ENCODE data around the gene ZNF716. TPM values are rescaled to one million over a fixed set of nuclear protein-coding genes. Genes with fewer than 3 reads are reported as not detected.
"Not testable (repeated sequence)": the region's sequence is repeated elsewhere in the genome, so short reads cannot be mapped to it uniquely, and the experiment has no call there.

The ZNF716 gene
- not detected for total RNA-seq (ENCODE audit: unreplicated experiment)
- long read RNA-seq = 0 reads

DNA sequence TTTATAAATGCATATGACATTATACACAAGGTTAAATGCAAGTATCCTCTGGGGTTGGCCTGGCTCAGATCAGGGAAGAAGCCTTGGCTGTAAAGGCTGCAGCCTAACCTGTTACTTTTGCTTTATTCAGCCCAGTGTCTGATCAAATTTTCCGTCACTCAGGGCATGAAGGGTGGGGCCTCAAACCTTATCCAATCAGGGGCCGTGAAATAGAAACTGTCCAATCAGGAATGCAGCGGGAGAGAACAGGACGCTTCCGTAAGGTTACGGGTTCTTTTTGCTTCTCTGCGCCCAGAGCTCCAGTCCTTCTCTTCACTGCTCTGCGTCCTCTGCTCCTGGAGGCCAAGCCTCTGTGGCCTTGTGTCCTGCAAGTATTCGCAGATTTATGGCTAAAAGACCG lies at the start of gene ZNF716:
ZNF716 (plus strand) TSS at position 274 of the 400 bp plus-strand sequence; CDS start at position 386, 112 bp downstream.
- TF ChIP-seq, protein P1, sequence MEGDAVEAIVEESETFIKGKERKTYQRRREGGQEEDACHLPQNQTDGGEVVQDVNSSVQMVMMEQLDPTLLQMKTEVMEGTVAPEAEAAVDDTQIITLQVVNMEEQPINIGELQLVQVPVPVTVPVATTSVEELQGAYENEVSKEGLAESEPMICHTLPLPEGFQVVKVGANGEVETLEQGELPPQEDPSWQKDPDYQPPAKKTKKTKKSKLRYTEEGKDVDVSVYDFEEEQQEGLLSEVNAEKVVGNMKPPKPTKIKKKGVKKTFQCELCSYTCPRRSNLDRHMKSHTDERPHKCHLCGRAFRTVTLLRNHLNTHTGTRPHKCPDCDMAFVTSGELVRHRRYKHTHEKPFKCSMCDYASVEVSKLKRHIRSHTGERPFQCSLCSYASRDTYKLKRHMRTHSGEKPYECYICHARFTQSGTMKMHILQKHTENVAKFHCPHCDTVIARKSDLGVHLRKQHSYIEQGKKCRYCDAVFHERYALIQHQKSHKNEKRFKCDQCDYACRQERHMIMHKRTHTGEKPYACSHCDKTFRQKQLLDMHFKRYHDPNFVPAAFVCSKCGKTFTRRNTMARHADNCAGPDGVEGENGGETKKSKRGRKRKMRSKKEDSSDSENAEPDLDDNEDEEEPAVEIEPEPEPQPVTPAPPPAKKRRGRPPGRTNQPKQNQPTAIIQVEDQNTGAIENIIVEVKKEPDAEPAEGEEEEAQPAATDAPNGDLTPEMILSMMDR (IDR thresholded peaks at IDR 0.05; ENCODE audit: unreplicated experiment) = no peak
- no peak within 1 kb of the TSS for H3K4me3 Mint-ChIP-seq (ENCODE audit: unreplicated experiment)
- H3K27me3 Mint-ChIP-seq (ENCODE audit: unreplicated experiment) = peaks cover 2% of the 10 kb centered on the region
- H3K4me1 Mint-ChIP-seq (ENCODE audit: unreplicated experiment) = no peaks in the 10 kb centered on the region
- H3K36me3 Mint-ChIP-seq (ENCODE audit: low read depth, unreplicated experiment) = peaks cover 4% of the 10 kb centered on the region
- H3K9me3 Mint-ChIP-seq (ENCODE audit: unreplicated experiment) = peaks cover 30% of the 10 kb centered on the region
- no peak within 1 kb of the TSS for H3K27ac Mint-ChIP-seq (ENCODE audit: unreplicated experiment)
- DNase-seq (ENCODE audit: low spot score) = no peak

DNA sequence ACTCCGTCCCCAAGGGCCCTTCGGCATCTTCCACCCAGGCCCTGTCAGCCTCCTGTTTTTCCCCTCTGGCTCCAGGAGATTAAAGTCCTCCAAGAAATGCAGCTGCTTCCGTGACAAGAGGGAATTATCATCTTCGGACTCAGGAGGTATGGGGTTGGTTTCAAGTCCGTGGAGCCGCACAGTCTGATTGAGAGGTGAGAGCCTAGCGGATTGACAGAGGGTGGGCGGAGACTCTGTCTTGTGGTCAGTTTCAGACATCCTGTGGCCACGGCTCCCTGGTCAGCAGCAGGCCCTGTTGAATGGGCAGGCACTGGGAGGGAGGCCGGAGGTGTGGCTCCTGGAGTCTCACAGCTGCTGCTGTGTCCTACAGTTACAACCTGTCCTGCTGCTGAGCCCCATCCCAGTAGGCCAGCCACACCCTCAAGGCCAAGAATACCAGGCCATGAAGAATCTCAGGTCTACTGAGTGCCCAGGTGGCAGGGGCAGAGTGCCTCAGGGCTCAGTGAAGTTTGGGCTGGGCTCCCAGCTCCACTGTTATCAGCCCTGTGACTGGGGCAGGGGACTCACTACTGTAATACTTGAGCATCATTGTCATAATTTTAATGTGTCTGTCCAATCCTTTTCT lies 49.3 kb upstream of the ZNF716 start:
- Mint-ChIP-seq H3K4me1 (ENCODE audit: unreplicated experiment) (no peaks in the 10 kb centered on the region), H3K9me3 (ENCODE audit: unreplicated experiment) (peaks cover 31% of the 10 kb centered on the region), H3K4me3 (ENCODE audit: unreplicated experiment) (no peak overlapping the region), H3K27me3 (ENCODE audit: unreplicated experiment) (peaks cover 12% of the 10 kb centered on the region), H3K36me3 (ENCODE audit: low read depth, unreplicated experiment) (peaks cover 11% of the 10 kb centered on the region), H3K27ac (ENCODE audit: unreplicated experiment) (no peak overlapping the region)
- DNase-seq (ENCODE audit: low spot score) = no peak
- TF ChIP-seq, protein P1 (IDR thresholded peaks at IDR 0.05; ENCODE audit: unreplicated experiment) = no peak

DNA sequence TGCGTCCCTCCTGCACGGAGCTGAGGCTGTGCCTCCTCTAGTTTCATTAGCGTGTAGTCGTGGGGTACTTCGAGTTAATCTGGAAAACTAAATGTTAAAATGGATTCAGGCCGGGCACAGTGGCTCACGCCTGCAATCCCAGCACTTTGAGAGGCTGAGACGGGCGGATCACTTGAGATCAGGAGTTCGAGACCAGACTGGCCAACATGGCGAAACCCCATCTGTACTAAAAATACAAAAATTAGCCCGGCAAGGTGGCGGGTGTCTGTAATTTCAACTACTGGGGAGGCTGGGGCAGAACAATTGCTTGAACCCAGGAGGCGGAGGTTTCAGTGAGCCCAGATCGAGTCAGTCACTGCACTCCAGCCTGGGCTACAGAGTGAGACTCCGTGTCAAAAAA lies 46.9 kb upstream of the ZNF716 start:
- H3K36me3 Mint-ChIP-seq (ENCODE audit: low read depth, unreplicated experiment) = peaks cover 13% of the 10 kb centered on the region
- H3K27ac Mint-ChIP-seq (ENCODE audit: unreplicated experiment); H3K4me1 Mint-ChIP-seq (ENCODE audit: unreplicated experiment); DNase-seq (ENCODE audit: low spot score); H3K4me3 Mint-ChIP-seq (ENCODE audit: unreplicated experiment): not testable (repeated sequence)
- peaks cover 38% of the 10 kb centered on the region for H3K9me3 Mint-ChIP-seq (ENCODE audit: unreplicated experiment)
- peaks cover 10% of the 10 kb centered on the region for H3K27me3 Mint-ChIP-seq (ENCODE audit: unreplicated experiment)

DNA sequence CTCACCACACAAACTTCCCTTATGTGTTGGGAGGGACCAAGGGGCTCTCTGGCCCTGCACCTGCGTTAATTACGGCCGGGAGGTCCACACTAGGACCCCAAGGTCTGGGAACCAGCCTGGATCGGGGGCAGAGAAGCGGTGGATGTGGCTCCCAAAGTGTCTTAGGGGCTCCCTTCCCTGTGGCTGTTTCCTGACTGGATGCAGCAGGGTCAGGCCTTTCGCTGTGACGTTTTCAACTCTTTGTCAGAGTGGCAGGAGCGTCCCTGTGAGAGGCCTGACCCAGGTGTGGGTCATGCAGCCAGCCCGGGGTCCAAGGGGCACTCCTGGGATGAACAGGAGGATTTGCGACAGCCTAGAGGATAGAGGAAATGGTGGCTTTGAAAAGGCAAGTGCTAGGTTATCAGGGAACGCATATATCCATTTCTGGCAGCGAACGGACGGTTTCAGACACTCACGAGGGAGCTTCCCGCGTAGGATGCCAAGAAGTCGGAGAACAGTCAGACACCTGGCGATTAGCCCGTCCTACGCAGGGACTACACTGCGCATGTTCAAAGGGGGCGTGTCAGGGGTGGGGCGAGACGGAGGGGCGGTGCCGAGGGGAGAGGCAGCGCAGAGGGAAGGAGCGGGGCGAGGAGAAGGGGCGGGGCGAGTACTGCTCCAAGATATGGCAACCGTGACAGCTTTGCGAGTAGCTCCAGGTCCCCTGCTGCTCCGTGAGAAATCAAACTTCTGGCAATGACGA lies 46.2 kb upstream of the ZNF716 start:
- DNase-seq (ENCODE audit: low spot score) = no peak
- H3K4me3 Mint-ChIP-seq (ENCODE audit: unreplicated experiment) = no peak overlapping the region
- TF ChIP-seq, protein P1 (IDR thresholded peaks at IDR 0.05; ENCODE audit: unreplicated experiment) = no peak
- H3K4me1 Mint-ChIP-seq (ENCODE audit: unreplicated experiment) = no peaks in the 10 kb centered on the region
- peaks cover 13% of the 10 kb centered on the region for H3K36me3 Mint-ChIP-seq (ENCODE audit: low read depth, unreplicated experiment)
- H3K27ac Mint-ChIP-seq (ENCODE audit: unreplicated experiment) = no peak overlapping the region
- peaks cover 38% of the 10 kb centered on the region for H3K9me3 Mint-ChIP-seq (ENCODE audit: unreplicated experiment)
- H3K27me3 Mint-ChIP-seq (ENCODE audit: unreplicated experiment) = peaks cover 10% of the 10 kb centered on the region

DNA sequence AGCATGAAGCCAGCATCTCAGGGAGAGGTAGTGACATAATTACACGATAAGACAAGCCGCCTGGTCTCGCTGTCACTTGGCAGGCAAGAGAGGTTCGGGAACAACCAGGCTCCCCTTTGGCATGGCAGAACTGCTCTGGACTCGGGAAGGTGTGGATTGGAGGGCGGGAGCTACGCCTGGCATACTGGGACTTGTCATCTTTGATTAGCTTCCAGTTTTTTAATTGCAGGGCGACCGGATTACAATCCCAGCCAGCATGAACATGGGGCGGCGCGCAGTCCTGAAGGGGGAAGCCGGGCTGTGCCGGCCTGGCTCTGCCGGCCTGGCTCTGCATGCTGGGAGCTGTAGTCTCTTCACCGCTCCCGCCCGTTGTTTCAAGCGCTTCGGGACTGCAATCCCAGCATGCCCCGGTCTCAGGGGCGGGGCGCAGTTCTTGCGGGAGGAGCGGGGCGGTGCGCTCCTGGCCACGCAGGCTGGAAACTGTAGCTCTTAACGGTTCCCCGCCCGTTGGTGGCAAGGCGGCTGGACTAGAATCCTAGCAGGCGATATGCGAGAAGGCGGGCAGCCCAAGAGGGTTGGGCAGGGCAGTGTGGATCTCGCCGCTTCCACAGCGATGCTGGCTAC lies 45.5 kb upstream of the ZNF716 start:
- H3K4me1 Mint-ChIP-seq (ENCODE audit: unreplicated experiment) = no peaks in the 10 kb centered on the region
- H3K27me3 Mint-ChIP-seq (ENCODE audit: unreplicated experiment) = peaks cover 11% of the 10 kb centered on the region
- H3K4me3 Mint-ChIP-seq (ENCODE audit: unreplicated experiment) = no peak overlapping the region
- peaks cover 42% of the 10 kb centered on the region for H3K9me3 Mint-ChIP-seq (ENCODE audit: unreplicated experiment)
- peaks cover 13% of the 10 kb centered on the region for H3K36me3 Mint-ChIP-seq (ENCODE audit: low read depth, unreplicated experiment)
- DNase-seq (ENCODE audit: low spot score) = no peak
- TF ChIP-seq, protein P1 (IDR thresholded peaks at IDR 0.05; ENCODE audit: unreplicated experiment) = no peak
- H3K27ac Mint-ChIP-seq (ENCODE audit: unreplicated experiment) = no peak overlapping the region
